Kidney epithelial cell (primary cell): Measurements from ENCODE around the gene TSEN54. TPM values are rescaled to one million over a fixed set of nuclear protein-coding genes. Genes with fewer than 3 reads are reported as not detected.

Experiments
- DNase-seq: peaks from one replicate; pipeline ENCODE4 v3.0.0-alpha.2; 2010; ENCODE audit warnings: low read depth
- H3K27me3 ChIP-seq: 2 replicates; pipeline ENCODE4 v1.6.0; 2011; ENCODE audit warnings: low read length; ENCODE audit not compliant: control insufficient read depth, insufficient read depth
- H3K36me3 ChIP-seq: 2 replicates; pipeline ENCODE4 v1.5.1; 2011; ENCODE audit warnings: low read length; ENCODE audit not compliant: control insufficient read depth, insufficient read depth
- H3K4me3 ChIP-seq: 2 replicates; pipeline ENCODE4 v1.5.1; 2011; ENCODE audit warnings: low read depth, mild to moderate bottlenecking, control low read depth, low read length
- CTCF ChIP-seq: IDR thresholded peaks from 2 replicates; pipeline ENCODE4 v1.5.1; 2011; ENCODE audit warnings: mild to moderate bottlenecking, moderate library complexity, low read length, control low read depth, inconsistent platforms; ENCODE audit not compliant: insufficient read depth, poor library complexity, severe bottlenecking
- total RNA-seq: library from RNA; depleted of rRNA; stranded (reverse); fragments of >200 nt; gene quantifications from 2 replicates; pipeline ENCODE4 v1.2.3, GENCODE V29; 2015

Gene TSEN54
- total RNA-seq, 1 donor from 2014 or later, result 23.5 TPM

GRCh38 chr17:75512926-75513640 is 3.2 kb upstream of the TSEN54 start:
- no peak overlapping the region for H3K4me3 ChIP-seq
- no peak for TF ChIP-seq CTCF
- H3K27me3 ChIP-seq, result no peaks in the 10 kb centered on the region
- H3K36me3 ChIP-seq, result peaks cover 2% of the 10 kb centered on the region
- DNase-seq, result no peak

DNA sequence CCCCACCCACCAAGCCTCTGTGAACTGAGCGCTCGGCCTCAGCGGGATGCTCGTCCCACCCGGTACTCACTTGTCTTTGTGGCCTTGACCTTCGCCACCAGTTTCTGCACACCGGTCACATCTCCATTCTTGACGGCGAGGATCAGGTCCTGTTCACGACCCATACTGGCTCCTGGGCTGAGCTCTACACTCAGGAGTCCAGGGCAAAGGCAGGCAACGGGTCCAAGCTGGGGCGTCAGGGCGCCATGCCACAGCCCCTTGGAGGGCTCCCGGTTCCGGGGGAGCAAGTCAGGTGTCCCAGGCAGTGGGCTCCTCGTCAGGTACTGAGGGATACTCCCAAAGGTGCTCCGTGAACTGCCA is 2.7 kb upstream of the TSEN54 start:
- H3K27me3 ChIP-seq, result no peaks in the 10 kb centered on the region
- no peak for TF ChIP-seq CTCF
- no peak overlapping the region for H3K4me3 ChIP-seq
- DNase-seq, result no peak
- peaks cover 3% of the 10 kb centered on the region for H3K36me3 ChIP-seq

DNA sequence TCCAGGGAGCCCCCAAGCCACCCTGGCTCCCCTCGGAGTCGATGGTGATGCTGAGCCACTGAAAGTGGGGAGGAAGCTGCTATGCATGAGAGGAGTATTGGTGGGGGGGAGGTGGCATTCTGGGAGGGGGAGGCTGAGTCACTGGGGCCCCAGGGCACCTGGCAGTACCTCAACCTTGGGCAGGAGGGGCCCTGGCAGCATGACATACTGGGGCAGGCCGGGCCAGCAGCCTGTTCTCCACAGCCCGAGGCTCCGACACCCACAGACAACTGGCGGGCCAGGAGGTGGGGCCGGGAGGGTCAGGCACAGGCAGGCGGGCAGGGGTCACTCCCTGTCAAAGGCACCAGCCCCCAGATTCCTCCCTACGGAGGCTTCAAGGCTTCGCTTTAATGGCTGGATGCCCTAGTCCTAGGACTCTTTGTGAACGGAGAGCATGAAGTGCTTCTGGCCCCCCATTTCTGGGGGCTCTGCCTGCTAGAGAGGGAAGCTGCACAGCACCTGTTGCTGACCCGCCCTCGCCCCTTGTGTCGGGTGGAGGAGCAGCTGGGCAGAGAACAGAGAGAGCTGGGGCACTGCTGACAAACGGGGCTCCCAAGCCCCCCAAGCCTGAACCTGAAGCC is 1.9 kb upstream of the TSEN54 start:
- DNase-seq, result peak; percentile 26
- H3K4me3 ChIP-seq, result peak overlapping the region; percentile 89
- H3K36me3 ChIP-seq, result peaks cover 3% of the 10 kb centered on the region
- no peak for TF ChIP-seq CTCF
- no peaks in the 10 kb centered on the region for H3K27me3 ChIP-seq

DNA sequence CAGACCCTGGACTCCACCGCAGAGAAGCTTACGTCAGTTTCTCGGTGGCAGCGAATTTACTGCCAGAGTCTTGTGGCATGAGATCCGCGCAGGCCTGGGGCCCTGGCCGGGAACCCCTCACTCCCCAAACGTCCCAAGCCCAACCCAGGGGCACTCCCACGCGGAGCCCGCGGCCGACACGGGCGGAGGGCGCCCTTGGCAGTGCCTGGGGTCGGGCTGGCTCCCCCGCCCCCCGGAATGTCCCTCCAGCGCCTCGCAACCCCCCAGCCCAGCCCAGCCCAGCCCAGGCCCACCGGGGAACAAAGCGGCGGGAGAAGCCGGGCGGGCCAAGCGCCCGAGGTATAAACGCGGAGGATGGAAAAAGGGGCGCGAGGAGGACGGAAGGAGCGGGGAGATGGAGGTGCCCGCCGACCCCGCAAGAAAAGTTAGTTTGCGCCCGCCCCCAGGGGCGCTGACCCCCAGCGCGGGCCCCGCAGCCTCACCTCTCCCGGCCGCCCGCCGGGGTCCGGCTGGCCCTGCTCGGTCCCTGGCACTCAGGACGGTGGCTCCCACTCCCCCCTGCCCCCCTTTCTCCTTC is 1.3 kb upstream of the TSEN54 start:
- no peak for DNase-seq
- peak overlapping the region; percentile 89 for H3K4me3 ChIP-seq

DNA sequence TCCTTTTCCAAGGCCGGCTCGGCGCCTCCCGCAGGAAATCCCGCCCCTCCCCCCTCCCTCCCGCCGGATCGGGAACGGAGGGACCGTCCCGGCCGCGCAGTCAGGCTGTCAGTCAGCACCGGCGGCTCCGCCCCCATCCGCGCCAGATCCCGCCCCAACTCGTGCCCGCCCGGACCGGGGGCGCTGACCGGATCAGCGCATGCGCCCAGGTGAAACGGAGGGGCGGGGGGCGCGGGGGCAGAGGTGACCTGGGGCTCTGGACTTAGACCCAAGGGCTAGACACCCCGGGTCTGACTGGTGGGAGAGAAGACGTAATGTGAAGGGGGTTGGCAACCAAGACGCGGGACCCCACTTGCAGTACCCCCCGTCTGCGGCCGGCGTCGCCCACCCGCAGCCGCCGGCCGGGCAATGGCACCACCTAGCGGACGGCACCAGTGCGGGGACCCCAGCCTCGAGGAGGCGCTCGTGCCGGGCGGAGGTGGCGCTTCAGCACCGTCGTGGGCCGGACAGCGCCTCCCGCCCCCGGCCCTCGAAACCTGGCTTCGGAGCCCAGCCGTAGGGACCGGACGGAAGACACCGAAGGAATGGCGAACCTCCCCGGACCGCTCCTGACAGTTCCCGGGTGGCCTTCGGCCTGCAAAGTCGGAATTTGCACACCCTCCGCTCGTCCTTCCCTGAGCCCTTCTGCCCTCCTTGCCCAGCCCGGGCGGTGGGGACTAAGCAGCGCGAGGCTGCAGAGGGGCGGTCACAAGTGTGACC is 653 bp upstream of the TSEN54 start, which contains the start of gene CASKIN2:
Gene CASKIN2 (minus strand): TSS at position 42 of the 759 bp plus-strand sequence. CDS start 1,733 bp downstream, outside the sequence.
- TF ChIP-seq CTCF, result peak; percentile 93
- peaks cover 3% of the 10 kb centered on the region for H3K36me3 ChIP-seq
- no peaks in the 10 kb centered on the region for H3K27me3 ChIP-seq
- peak within 1 kb of the TSS; percentile 89 for H3K4me3 ChIP-seq
- peak; percentile 48 for DNase-seq

More for the DNA sequence above, 1.3 kb upstream of the TSEN54 start:
- Histone ChIP-seq H3K27me3 (no peaks in the 10 kb centered on the region), H3K36me3 (peaks cover 3% of the 10 kb centered on the region)
- TF ChIP-seq CTCF, result no peak
